GM06990 (cell line): Measurements from ENCODE around the gene COX6B2.

Experiments
- DNase-seq: peaks from one replicate; pipeline ENCODE4 v3.0.0-alpha.2; 2011; ENCODE audit not compliant: insufficient read length; ENCODE audit errors: extremely low read depth
- H3K27me3 ChIP-seq: replicated peaks from 2 replicates; pipeline ENCODE4 v1.6.0; 2011; ENCODE audit warnings: low read length; ENCODE audit not compliant: control insufficient read depth, insufficient read depth
- H3K36me3 ChIP-seq: 2 replicates; pipeline ENCODE4 v1.5.1; 2011; ENCODE audit warnings: low read length; ENCODE audit not compliant: control insufficient read depth, insufficient read depth
- H3K4me3 ChIP-seq: replicated peaks from 2 replicates; pipeline ENCODE4 v1.5.1; 2011; ENCODE audit warnings: low read depth, mild to moderate bottlenecking, control low read depth, low read length
- TF ChIP-seq, protein P1 (sequence below): IDR thresholded peaks from 2 replicates; pipeline ENCODE4 v1.5.1; 2011; ENCODE audit warnings: low read length, control low read depth, mild to moderate bottlenecking, inconsistent platforms; ENCODE audit not compliant: insufficient read depth, poor library complexity, severe bottlenecking

Gene COX6B2

GRCh38 chr19:55308281-55308680 is 46.2 kb downstream of the COX6B2 start:
- no peaks in the 10 kb centered on the region for H3K27me3 ChIP-seq
- no peaks in the 10 kb centered on the region for H3K36me3 ChIP-seq
- TF ChIP-seq, protein P1, sequence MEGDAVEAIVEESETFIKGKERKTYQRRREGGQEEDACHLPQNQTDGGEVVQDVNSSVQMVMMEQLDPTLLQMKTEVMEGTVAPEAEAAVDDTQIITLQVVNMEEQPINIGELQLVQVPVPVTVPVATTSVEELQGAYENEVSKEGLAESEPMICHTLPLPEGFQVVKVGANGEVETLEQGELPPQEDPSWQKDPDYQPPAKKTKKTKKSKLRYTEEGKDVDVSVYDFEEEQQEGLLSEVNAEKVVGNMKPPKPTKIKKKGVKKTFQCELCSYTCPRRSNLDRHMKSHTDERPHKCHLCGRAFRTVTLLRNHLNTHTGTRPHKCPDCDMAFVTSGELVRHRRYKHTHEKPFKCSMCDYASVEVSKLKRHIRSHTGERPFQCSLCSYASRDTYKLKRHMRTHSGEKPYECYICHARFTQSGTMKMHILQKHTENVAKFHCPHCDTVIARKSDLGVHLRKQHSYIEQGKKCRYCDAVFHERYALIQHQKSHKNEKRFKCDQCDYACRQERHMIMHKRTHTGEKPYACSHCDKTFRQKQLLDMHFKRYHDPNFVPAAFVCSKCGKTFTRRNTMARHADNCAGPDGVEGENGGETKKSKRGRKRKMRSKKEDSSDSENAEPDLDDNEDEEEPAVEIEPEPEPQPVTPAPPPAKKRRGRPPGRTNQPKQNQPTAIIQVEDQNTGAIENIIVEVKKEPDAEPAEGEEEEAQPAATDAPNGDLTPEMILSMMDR, result no peak
- no peak overlapping the region for H3K4me3 ChIP-seq
- DNase-seq, result no peak

DNA sequence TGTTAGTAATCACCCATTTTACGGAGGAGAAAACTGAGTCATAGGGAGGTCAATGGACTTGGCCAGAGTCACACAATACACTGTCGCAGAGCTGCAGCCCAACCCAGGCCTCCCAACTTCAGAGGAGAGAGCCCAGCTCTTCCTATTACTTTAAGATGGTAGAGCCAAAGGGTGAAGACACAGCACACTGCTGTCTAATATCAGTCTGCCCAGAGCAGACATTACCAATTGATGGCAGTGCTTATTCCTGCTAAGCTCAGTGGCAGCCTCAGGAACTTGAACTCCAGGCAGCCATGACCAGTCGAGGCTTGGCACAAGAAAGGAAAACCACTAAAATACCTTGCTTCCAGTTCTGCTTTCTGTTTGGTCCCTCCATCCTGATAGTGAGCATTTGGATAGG is 47.8 kb downstream of the COX6B2 start:
- no peaks in the 10 kb centered on the region for H3K27me3 ChIP-seq
- H3K4me3 ChIP-seq, result no peak overlapping the region
- no peak for DNase-seq
- no peaks in the 10 kb centered on the region for H3K36me3 ChIP-seq
- TF ChIP-seq, protein P1, result no peak

DNA sequence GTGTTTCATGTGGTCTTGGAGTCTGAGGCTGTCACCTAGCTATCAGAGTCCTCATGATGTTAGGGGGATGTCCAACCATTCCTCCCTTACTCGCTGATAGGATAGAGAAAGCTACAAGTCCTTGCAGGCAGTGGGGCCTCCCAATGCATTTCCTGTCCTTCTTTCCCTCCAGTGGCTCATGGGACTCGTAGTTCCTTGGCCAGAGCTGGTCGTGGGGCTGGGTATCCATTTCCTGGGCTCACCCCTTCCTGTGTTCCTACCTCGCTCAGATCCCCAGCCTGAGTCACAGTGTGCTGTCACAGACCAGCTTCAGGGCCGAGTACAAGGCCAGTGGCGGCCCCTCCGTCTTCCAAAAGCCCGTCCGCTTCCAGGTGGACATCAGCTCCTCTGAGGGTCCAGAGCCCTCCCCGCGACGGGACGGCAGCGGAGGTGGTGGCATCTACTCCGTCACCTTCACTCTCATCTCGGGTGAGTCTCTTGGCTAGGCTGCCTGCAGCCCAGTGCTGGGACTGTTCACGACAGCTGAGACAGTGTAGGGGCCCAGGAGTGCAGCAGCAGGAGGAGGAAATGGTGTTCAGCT is 48.4 kb downstream of the COX6B2 start:
- Histone ChIP-seq H3K4me3 (no peak overlapping the region), H3K36me3 (no peaks in the 10 kb centered on the region), H3K27me3 (no peaks in the 10 kb centered on the region)
- TF ChIP-seq, protein P1, result no peak
- DNase-seq, result no peak

- Histone ChIP-seq H3K4me3 (no peak overlapping the region), H3K36me3 (no peaks in the 10 kb centered on the region), H3K27me3 (no peaks in the 10 kb centered on the region)
- DNase-seq, result no peak
- TF ChIP-seq, protein P1, result no peak
These were observed 49.0 kb downstream of the COX6B2 start for GRCh38 chr19:55305491-55305890.

DNA sequence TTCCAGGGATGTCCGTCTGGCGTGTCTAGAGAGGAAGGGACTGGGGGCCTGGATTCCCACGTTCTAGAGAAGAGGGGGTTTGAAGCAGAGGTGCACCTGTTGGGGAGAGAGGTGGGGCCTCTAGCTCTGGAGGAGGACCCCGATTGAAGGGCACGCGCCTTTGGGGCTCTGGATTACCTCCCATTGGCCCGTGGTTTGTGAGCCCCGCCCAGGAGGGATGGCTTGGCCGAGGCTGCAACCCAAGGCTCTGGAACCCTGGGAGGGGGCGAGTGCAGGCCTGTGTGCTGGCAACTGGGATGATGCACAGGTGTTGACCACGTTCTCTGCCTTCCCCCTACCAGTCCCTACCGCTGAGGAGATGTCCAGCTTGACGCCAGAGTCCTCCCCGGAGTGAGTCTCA is 49.5 kb downstream of the COX6B2 start:
- Histone ChIP-seq H3K4me3 (no peak overlapping the region), H3K27me3 (no peaks in the 10 kb centered on the region), H3K36me3 (no peaks in the 10 kb centered on the region)
- DNase-seq, result no peak
- TF ChIP-seq, protein P1, result no peak
